ENCODE data around the gene NPIPB2. TPM values are rescaled to one million over a fixed set of nuclear protein-coding genes. Genes with fewer than 3 reads are reported as not detected.
"Not testable (repeated sequence)": the region's sequence is repeated elsewhere in the genome, so short reads cannot be mapped to it uniquely, and the experiment has no call there.

Gene NPIPB2
- total RNA-seq, 1 donor: 0.63 TPM

- no peak overlapping the region for H3K4me3 ChIP-seq (ENCODE audit: low read depth, low read length)
- no peak for DNase-seq (ENCODE audit: low read depth)
- TF ChIP-seq, protein P1, sequence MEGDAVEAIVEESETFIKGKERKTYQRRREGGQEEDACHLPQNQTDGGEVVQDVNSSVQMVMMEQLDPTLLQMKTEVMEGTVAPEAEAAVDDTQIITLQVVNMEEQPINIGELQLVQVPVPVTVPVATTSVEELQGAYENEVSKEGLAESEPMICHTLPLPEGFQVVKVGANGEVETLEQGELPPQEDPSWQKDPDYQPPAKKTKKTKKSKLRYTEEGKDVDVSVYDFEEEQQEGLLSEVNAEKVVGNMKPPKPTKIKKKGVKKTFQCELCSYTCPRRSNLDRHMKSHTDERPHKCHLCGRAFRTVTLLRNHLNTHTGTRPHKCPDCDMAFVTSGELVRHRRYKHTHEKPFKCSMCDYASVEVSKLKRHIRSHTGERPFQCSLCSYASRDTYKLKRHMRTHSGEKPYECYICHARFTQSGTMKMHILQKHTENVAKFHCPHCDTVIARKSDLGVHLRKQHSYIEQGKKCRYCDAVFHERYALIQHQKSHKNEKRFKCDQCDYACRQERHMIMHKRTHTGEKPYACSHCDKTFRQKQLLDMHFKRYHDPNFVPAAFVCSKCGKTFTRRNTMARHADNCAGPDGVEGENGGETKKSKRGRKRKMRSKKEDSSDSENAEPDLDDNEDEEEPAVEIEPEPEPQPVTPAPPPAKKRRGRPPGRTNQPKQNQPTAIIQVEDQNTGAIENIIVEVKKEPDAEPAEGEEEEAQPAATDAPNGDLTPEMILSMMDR (IDR thresholded peaks at IDR 0.05; ENCODE audit: insufficient read depth, low read length): no peak
These were observed 37.3 kb upstream of the NPIPB2 start for GRCh38 chr16:11979013-11979672.

DNA sequence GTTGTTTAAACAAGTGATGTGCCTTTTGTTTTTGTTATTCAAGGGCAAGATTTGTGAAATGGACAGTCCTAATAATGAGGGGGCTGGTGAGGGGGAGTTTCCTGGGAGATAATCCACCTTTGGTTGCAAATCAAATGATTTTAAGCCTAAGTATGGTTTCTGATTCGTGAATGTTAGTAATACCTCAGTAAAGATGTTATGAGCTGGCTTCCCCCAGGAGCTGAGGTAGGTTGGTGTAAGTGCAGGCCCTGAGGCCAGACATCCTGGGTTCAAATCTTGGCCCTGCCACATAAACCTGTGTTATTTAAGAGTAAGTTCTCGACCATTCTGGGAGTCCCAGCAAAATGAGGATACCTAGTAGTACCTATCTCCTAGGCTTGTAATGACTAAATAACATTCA lies 36.2 kb upstream of the NPIPB2 start:
- TF ChIP-seq, protein P1 (IDR thresholded peaks at IDR 0.05; ENCODE audit: insufficient read depth, low read length): no peak
- peak; percentile 11 for DNase-seq (ENCODE audit: low read depth)
- peak overlapping the region; percentile 96 for H3K4me3 ChIP-seq (ENCODE audit: low read depth, low read length)

DNA sequence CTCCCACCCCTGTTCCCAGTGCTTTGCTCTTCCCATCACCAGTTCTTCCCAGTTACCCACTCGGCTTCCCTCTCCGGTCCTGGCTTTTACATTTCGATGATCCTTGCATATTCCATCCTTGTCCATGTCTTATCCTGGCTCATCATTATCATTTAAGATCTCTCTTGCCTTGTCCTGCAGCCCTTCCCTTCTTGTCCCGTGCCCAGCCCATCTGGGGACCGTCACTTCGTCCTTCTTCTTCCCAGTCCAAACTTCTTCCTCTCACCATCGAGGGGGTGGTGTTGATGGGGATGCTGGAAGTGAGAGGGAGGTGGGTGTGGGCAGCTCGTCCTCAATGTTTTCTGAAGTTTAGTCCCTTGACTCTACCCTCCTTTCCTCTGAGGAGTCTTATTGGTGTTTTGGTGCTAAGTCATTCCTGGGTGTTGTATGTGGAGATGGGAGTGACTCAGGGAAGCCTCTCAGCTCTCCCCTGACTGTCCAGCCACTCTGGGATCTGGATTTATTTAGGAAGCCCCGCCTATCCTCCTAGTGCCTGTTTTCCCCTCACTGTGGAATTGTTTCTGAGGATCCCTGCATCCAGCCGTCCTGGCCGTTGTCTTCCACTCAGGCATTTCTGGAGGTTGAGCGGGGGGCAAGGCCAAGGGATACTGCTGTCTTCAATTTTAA lies 35.7 kb upstream of the NPIPB2 start:
- TF ChIP-seq, protein P1 (IDR thresholded peaks at IDR 0.05; ENCODE audit: insufficient read depth, low read length): no peak
- peak; percentile 90 for DNase-seq (ENCODE audit: low read depth)
- H3K4me3 ChIP-seq (ENCODE audit: low read depth, low read length): peak overlapping the region; percentile 96

DNA sequence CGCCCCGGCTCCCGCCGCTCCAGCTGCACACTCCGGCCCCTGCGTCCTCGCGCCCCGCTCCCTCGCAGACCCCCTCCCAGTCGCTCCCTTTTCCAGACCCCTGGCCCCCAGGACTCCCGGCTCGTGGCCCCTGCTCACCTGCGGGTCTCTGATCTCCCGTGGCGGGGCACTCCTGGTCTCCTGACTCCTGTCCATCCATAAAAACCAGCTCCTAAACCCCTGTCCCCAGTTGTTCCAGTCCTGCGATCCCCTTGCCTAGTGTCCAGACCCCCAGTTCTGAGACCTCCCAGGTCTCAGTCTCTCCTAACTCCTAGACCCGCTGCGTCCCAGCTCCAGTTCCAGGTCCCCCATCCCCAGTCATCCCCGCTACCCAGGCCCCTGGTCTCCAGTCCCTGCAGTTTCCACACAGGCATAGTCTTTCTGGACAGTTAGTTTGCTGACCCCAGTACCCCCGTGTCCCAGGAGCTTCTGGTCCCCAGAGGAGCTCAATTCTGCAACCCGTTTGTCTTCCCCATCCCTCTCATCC lies 35.1 kb upstream of the NPIPB2 start:
- peak overlapping the region; percentile 96 for H3K4me3 ChIP-seq (ENCODE audit: low read depth, low read length)
- no peak for DNase-seq (ENCODE audit: low read depth)
- TF ChIP-seq, protein P1 (IDR thresholded peaks at IDR 0.05; ENCODE audit: insufficient read depth, low read length): no peak

DNA sequence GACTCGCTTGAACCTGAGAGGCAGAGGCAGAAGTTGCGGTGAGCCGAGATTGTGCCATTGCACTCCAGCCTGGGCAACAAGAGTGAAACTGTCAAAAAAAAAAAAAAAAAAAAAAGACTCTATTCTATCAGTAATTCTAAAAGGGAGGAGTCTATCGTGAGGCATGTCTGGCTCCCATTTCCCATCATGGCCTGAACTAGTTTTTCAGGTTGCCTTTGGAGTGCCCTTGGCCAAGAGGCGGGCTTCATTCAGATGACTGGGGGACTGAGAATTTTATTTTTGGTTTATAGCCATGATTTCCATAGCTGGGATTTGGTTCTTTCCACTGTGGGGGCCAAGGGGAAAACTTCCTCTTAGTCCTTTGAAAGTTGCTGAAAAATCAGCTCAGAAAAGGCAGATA lies 31.2 kb upstream of the NPIPB2 start:
- no peak for DNase-seq (ENCODE audit: low read depth)
- TF ChIP-seq, protein P1 (IDR thresholded peaks at IDR 0.05; ENCODE audit: insufficient read depth, low read length): no peak
- H3K4me3 ChIP-seq (ENCODE audit: low read depth, low read length): no peak overlapping the region

DNA sequence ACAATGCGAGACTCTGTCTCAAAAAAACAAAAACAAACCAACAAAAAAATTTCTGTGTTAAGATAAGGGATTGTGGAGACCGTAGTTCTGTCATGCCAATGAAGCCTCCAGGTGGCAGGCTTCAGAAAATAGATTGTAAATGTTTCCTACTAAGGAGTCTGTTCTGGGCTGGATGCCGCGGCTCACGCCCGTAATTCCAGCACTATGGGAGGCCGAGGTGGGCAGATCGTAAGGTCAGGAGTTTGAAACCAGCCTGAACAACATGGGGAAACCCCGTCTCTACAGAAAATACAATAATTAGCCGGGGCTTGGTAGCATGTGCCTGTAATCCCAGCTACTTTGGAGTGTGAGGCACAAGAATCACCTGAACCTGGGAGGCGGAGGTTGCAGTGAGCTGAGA lies 30.3 kb upstream of the NPIPB2 start:
- TF ChIP-seq, protein P1 (IDR thresholded peaks at IDR 0.05; ENCODE audit: insufficient read depth, low read length): no peak
- no peak for DNase-seq (ENCODE audit: low read depth)
- H3K4me3 ChIP-seq (ENCODE audit: low read depth, low read length): no peak overlapping the region

- H3K4me3 ChIP-seq (ENCODE audit: low read depth, low read length); DNase-seq (ENCODE audit: low read depth): not testable (repeated sequence)
These were observed 28.4 kb upstream of the NPIPB2 start for GRCh38 chr16:11970292-11970691.
